DMS53 treated with DMSO at 0.1 percent for 48 hours (cell line): ENCODE results near the gene LHX4.

ENCODE experiments used
- DNase-seq: peaks from one replicate; lab custom pipeline; 2025; ENCODE audit not compliant: unreplicated experiment; lab: John Stamatoyannopoulos, UW

Gene LHX4

DNA sequence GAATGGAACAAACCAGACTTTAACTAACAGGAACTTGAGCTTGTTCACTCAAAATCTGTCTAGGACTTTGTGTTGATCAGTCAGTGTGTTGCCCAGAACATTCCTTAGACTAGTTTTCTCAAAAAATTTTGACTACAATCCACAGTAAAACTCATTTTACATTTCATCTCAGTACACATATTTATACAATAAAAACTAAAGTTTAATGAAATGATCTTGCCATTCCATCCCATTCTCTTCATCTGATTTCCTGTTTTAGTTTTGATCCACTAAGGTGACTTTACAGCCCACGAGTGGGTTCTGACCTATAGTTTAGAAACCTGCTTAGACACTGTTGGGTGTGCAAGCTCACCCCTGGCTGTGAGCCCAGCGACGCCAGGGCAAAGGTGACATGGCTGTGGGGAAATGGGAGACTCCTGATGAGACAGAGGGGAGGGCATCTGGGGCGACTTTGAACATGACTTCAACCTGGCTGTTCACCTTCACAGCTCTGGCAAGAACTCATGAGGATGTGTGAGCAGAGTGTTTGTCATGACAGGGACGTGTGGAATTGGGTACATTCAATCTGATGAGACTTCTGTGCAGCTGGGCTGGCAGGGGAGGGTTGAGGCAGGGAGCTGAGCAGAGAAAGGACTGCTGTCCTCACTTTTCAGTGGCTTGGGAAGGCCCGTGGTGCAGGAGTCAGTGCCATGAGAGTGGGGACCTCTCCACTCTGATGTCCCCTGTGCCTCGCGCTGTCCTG is 40.6 kb downstream of the LHX4 start:
- DNase-seq: no peak

DNA sequence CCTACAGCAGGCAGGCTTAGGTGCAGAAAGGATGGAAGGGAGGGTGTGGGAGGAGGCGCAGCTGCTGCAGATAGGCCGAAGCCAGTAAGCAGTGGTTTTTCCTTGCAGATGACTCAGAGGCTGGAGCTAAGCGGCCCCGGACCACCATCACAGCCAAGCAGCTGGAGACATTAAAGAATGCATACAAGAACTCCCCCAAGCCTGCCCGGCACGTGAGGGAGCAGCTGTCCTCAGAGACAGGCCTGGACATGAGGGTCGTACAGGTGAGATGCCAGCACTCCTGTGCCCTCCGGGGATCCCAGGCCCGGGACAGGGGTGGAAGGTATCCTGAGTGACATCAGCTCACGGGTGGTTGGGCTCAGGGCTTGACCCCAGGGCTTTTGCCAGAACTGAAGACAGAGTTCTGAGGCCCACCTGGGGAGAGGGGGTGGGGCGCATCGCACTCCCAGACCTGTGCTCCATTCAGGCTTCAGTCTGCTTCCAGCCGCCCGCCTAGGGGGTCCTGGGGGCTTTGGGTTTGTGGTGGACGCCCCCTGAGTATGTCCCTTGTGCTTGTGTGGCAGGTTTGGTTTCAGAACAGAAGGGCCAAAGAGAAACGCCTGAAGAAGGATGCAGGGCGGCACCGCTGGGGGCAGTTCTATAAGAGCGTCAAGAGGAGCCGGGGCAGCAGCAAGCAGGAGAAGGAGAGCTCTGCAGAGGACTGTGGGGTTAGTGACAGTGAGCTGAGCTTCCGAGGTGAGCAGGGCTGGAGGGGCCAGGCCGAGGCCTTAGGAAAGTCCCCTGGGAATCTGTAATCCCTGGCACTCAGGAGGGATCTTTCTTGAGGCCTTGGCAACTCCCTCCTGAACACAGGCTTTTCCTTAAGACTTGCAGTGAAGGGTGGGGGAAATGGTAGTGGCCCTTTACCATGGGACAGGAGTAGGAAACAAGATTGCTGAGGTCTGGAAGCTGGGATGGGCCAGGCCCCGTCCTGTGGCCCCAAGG is 41.5 kb downstream of the LHX4 start:
- DNase-seq: no peak

DNA sequence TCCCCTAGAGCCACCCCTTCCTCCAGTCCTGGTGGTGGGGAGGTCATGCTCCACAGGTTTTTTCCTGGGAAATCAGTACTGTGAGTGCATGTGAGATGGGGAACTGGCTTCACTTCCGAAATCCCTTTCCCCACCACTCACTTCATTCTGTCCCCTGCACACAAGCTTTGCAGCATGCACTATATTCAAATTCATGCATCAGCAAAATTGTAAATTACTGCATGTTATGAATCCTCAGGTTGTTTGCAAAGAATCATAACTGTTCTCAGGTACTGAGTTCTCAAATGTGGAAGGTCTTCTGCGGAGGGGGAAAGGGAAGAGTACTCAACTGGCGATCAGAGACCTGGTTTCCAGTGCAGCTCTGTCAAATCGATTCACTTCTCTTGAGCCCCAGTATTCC is 42.3 kb downstream of the LHX4 start:
- DNase-seq: no peak

DNA sequence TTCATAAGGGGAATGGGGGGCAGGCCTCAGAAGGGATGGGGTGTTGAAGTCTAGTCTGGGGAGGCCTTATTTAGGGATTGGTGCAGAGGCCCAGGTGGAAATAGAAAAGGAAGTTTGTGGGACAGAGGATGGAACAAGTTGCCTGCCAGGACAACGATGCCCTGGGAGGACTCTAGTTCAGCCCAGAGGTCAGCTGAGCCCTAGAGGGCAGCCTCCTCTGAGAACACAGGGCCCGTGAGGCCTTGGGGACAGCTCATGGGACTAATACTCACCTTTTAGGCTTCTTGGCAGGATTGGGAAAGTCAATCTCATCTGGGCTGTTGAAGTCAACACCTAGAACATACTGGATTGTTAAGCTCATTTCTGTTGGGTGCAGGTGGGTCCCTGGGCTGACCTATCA is 43.0 kb downstream of the LHX4 start:
- no peak for DNase-seq

DNA sequence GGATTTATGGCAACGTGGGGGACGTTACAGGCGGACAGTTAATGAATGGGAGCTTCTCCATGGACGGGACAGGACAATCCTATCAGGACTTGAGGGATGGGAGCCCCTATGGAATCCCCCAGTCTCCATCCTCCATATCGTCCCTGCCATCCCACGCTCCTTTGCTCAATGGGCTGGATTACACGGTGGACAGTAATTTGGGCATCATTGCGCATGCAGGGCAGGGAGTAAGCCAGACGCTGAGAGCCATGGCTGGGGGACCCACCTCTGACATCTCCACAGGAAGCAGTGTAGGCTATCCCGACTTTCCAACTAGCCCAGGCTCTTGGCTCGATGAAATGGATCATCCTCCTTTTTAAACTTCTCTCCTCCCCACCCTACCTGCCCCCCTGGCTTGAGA is 44.2 kb downstream of the LHX4 start:
- DNase-seq: no peak

DNA sequence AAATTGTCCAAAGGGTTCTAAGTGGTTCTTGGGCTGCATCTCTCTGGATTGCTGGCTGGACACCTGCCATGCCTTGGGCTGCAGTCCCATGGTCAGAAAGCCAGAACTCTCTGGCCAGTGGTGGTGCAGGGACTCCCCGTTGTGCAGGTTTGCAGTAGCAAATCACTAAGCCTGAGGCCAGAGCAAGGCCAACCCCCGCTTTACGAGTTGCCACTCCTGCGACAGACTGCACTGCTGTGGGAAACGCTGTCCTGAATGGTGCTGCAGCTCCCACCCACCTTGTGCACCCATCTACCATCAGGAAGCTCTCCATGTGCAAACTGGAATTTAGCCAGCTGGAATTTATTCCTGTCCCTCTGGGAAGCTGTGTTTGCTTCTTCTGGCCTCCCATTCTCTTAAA is 45.7 kb downstream of the LHX4 start:
- DNase-seq: no peak

DNA sequence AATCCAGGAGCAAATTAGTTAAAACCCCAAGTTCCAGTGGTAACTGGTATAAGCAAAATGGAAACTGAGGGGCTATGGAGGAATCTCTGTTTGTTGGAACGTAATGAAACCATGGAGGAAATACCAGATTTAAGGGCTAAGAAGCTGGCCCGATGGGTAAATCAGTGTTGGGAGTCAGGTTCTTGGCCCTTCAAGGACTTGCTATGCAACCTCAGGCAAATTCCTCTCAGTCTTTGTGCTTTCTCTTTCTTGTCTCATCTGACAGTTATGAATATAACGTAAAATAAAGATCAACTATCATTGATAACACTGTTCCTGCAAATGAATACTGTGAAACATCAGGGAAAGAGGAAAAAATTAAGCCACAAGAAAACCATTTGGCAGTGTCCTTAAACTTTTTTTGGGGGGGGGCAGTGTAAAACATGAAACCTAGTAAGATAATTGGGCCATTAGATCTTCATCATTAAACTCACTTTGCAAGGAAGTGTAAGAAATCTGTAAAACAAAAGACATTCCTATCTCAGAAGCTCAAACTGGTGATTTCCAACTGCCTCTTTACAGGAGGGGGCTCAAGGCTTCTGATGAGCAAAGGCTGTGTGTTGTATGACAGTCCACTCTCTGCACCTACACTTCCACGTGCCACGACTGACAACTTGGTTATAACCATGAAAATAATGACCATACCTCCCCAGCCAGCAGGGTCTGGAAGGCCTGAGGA is 47.6 kb downstream of the LHX4 start:
- no peak for DNase-seq

DNA sequence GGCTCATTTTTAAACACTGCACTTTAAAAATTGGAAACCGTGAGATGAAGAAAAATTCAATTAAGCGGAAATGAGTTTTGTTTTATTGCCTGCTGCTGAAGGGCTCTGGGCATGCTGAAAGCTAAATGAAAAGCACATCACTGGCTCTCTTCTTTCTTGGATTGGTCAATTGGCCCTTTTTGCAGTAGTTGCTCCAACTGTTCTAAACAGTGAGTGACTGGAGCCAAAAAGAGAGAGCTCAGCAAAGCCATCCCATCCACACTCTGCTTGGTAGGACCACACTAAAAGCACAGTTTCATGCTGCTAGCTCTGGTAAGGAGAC is 48.1 kb downstream of the LHX4 start:
- DNase-seq: no peak

DNA sequence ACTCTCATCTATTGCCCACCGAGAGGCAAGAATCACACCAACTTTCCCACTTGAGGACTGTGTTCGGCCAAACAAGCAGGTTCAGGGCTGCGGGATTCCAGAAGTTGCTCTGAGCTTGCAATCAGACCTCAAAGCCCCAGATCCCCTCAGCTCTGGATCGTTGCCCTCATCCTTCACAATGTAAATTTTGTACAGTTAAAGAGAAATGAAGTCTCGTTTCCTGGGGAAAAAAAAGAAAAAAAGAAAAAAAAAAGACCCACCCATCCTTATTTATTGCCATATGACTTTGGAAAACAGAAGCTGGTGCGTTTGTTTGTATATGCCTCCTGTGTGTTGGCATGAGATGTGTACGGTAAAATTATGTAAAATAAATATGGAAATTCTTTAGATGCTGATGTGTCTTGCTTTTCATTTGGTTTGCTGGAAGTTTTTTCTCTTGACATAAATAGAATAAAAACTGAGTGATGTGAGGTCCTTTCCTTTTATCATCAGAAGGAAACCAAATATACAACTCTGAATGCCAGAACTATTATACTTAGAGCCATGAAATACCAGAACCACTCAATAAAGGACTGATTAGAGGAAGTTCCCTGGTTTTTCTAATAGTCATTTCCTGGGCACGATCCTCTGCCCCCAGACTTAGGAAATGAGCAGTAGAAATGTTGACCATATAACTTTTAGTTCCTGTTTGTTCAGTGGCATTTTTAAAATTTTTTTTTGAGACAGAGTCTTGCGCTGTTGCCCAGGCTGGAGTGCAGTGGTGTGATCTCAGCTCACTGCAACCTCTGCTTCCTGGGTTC is 48.7 kb downstream of the LHX4 start:
- DNase-seq: no peak

DNA sequence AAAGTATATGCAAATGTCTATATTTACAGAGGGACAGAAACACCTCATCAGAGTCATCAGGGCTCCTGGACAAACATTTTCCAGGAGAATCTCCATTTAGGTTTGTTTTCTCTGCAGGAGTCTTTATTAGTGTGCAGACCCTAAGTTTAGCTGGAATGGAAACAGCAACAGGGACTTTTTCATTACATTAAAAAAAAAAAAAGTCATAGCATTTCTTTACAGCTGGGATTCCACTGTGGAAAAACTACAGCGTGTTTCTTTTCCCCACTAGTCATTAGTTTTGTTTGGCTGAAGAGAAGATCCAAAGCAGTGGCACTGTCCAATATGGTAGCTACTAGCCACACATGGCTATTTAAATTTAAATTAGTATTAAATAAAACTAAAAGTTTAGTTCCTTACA is 49.6 kb downstream of the LHX4 start:
- no peak for DNase-seq

DNA sequence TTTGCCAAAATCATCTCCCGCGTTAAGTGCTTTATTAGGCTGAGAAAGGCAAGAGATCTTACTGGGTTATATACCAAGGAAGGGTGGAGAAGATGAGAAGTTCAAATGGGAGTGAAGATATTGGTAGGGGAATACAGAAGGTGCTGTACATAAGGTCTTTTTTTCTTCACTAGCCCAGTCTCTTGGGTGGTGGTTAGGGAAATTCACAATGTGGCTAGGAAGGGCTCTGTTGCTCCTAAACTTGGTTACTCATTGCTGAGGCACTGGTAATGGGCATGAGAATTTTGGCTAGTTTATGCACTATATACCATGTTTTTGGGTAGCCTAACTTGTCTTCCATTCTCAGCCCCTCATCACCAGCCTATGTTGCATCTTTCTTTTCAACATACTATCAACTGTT is 50.6 kb downstream of the LHX4 start:
- no peak for DNase-seq

DNA sequence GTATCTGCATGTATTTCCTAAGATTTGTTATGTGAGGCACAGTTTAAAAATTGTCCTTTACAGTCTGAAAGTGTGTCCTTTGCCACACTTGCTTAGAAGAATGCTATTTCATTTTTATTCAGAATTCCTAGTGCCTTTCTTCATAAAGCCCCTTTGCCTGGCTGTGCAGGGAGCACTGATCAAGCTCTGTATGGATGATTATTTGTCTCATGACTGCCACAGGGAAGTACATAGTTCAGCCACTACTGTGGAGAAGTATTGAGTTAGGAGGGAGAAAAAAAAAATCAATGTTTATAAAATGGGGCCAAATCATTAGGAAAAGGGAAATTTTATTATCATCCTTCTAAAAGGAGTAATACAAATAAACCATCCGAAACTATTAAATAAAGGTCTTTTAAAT is 51.4 kb downstream of the LHX4 start:
- no peak for DNase-seq

DNA sequence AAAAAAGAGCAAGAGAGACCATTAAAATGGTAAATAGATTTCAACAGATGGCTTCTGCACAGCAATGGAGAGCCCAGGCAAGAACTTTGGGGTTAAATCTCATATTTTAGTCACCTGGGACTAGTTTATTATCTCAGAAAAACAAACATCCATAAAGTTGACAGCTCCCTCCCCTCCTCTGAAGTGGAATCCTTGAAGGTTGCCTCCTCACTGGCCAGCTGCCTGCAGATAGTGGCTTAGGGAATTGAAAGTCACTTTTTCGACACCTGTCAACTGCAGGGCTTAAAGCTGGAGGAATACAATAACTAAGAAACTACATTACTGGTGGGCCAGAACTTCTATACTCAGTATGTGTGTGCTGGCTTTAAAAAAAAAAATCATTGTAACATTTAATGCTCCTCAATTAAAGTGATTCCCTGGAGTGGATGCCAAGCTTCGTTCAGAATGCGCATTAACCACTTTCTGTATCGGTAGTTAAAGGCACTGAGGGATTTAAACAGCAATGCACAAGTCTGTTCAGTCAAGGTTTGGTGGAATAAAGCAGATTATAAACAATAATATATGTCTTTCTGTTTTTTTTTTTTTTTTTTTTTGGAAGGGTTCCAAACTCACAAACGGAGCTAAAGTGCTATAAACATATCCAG is 52.5 kb downstream of the LHX4 start:
- no peak for DNase-seq

DNA sequence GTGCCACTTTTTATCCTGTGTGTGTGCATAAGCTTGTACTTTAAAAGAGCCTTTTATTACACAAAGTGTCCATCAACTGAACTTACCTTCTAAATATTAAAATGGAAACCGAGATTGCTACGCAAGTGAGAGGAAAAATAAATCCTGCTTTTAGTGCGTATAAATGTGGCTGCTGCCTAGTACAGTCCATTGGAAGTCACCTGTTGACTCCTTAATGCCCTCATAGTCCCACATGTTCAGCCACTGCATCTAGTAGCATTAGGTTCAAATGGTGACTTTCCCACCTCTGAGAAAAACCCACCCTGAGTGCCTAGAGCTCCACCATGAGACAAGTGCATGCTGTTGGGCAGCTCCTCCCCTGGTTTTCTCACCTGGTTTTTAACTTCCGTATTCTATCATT is 53.0 kb downstream of the LHX4 start:
- no peak for DNase-seq

DNA sequence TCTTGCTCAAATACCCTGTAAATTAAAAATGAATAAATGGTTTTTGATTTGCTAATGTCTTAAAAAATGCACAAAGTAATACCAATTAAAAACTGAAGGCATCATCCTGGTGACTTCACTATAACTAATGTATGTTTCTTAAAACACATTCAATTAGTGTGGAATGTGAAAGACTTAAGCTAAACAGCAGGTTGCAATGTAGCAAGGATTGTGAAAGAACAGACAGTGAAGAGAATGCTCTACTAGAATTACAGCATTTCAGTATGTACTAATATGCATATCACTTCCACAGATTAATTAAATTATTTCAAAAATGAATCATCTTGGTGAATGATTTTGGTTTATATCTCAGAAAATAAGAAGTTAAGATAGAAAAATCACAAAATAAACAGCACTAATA is 56.4 kb downstream of the LHX4 start:
- DNase-seq: no peak

DNA sequence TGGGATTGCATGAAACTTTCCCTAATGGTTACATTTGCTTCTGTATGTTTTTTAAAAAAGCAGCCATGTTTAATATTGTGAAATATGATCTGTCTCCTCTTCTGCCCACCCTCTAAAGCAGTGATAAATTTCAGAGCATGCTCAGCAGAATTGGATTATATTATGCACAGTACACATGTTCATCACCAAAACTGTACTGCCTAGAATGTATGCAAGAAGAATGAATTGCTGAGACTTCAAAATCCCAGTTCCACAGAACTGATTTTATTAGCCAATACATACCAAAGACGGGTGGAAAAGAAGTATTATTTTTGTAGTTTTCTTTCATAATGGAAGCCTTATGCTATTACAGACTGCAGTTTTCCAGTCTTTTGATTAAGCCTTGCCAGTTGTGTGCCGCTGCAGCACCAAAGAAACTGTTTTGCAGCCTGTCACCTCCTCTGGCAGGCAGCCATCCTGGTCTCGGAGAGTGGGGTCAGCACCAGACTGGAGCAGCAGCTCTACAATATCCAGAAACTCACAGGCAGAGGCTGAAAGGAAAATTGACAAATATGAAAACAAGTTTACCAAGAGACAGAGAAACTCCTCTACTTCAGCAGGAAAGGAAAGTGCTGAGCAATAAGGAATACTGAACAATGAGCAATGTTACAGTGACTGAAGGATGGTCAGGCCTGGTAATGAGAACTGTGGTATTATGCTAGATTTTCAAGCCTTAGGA is 58.1 kb downstream of the LHX4 start:
- no peak for DNase-seq

DNA sequence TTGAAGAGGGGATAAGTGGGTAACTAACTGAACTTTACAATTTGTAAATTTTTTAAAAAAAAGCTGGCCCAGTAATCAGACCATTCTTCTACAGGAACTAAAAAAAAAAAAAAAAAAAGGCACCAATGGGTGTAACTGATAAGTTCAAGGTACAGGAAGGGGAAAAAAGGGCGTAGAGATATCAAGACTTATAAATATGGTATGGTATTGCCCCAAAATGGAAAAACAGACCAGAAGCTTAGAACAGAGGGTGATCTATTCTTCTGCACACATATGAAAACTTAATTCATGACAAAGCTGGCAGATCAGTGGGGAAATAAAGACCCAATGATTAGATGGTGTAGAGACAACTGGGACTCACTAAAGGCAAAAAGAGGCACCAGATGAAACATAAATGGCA is 58.9 kb downstream of the LHX4 start:
- DNase-seq: no peak

DNA sequence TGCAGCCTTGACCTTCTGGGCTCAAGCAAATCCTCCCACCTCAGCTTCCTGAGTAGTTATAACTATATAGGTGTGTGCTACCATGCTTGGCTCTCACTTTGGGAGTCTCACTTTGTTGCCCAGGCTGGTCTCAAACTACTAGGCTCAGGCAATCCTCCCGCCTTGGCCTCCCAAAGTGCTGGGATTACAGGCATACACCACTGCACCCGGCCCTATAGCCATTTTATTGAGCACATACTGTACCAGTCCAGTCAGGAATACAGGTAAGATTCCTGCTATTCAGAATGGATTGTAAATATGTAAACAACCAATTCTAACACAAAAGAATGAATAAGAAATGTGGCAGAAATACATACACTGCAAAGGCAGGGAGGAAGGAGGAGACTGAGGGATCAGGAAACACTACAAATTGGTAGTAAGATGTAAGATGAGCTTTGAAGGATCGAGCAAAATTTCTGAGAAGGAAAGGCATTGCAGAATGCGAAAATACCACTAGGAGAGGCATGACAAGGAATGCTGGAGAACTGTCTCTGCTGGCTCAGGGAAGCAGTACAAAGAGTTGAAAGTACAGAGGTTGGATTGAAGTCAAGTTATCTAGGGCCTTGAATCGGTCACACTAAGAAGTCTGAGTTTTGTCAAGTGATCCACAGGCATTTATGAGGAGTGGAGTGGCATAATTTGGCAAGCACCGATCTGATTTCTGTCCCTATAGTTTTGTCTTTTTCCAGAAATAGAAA is 60.4 kb downstream of the LHX4 start:
- DNase-seq: no peak

DNA sequence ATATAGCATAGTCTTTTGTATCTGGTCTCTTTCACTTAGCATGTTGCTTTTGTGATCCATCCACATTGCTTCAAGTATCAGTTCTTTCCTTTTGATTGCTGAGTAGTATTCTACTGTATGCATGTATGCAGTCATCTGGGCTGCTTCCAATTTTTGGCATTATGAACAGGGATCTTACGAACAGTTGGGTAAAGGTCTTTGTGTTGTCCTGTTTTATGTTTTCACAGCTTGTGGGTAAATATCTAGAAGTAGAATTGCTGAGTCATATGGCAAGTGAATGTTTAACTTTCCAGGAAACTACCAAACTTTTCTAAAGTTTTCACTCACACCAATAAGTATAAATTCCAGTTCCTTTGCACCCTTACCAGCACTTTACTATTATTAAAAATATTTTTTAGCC is 60.9 kb downstream of the LHX4 start:
- no peak for DNase-seq
